ENCODE measurements around the gene ATP2C2.

The ATP2C2 gene

DNA sequence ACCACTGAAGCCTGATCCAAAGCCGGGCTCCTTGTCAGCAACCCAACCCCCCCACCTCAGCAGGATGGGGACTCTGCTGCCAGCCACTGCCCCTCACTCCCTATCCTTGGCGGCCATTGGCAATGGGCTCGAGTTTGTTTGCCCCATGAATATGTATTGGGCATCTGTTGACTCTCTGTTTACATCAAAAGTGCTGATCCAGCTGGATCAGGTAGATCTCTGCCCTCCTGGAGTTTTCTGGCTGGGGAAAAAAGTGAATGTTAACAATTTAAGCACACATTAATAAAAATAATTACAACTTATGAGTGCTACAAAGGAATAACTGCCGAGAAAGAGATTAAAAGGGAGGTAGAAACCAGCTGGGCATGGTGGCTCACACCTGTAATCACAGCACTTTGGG, 62.5 kb downstream of the ATP2C2 start:
- Histone ChIP-seq H3K36me3 (ENCODE audit: insufficient read depth, low read length) (no peaks in the 10 kb centered on the region), H3K4me3 (ENCODE audit: low read depth, low read length, poor library complexity, severe bottlenecking) (no peak overlapping the region), H3K27ac (ENCODE audit: low read depth, low read length, poor library complexity, severe bottlenecking) (no peak overlapping the region), H3K27me3 (ENCODE audit: insufficient read depth, low read length) (peaks cover 3% of the 10 kb centered on the region; the same call in 1 of the 2 replicates), H3F3A (ENCODE audit: insufficient read depth, low read length) (no peaks in the 10 kb centered on the region), H3K9me3 (ENCODE audit: low read length) (no peaks in the 10 kb centered on the region), H3K79me2 (ENCODE audit: insufficient read depth, low read length) (no peaks in the 10 kb centered on the region), H2AFZ (ENCODE audit: low read length) (no peak overlapping the region), H4K20me1 (ENCODE audit: insufficient read depth, low read length) (no peaks in the 10 kb centered on the region), H3K9me2 (ENCODE audit: low read depth, low read length) (no peaks in the 10 kb centered on the region), H3K4me1 (ENCODE audit: insufficient read depth, low read length, severe bottlenecking) (no peaks in the 10 kb centered on the region), H3K4me2 (ENCODE audit: low read length) (no peak overlapping the region), H3K9ac (ENCODE audit: low read length) (no peak overlapping the region)
- TF ChIP-seq EZH2 (IDR thresholded peaks at IDR 0.05; ENCODE audit: borderline replicate concordance, low read length), result no peak
- TF ChIP-seq, protein P1, sequence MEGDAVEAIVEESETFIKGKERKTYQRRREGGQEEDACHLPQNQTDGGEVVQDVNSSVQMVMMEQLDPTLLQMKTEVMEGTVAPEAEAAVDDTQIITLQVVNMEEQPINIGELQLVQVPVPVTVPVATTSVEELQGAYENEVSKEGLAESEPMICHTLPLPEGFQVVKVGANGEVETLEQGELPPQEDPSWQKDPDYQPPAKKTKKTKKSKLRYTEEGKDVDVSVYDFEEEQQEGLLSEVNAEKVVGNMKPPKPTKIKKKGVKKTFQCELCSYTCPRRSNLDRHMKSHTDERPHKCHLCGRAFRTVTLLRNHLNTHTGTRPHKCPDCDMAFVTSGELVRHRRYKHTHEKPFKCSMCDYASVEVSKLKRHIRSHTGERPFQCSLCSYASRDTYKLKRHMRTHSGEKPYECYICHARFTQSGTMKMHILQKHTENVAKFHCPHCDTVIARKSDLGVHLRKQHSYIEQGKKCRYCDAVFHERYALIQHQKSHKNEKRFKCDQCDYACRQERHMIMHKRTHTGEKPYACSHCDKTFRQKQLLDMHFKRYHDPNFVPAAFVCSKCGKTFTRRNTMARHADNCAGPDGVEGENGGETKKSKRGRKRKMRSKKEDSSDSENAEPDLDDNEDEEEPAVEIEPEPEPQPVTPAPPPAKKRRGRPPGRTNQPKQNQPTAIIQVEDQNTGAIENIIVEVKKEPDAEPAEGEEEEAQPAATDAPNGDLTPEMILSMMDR (IDR thresholded peaks at IDR 0.05; ENCODE audit: low read length), result no peak

DNA sequence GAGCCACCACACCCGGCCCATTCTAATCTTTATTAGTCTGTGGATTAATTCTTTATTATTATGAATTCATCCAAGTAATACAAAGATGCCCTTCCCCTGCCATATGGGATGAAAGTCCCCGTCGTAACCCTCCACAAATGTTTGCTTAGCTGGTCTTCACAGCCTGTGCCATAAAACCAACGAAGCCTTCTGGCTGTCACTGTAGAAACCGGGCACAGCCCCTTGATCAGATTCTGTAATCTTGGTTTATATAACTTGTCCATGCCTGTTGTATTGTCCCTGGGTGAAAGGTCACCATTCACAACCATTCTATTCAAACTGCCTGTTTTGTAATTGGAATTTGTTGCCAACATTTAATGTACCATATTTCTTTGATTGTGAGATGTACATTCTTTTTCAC, 66.5 kb downstream of the ATP2C2 start:
- Histone ChIP-seq H3K9me2 (ENCODE audit: low read depth, low read length) (no peaks in the 10 kb centered on the region), H3K4me1 (ENCODE audit: insufficient read depth, low read length, severe bottlenecking) (no peaks in the 10 kb centered on the region), H3K4me3 (ENCODE audit: low read depth, low read length, poor library complexity, severe bottlenecking) (no peak overlapping the region), H3K4me2 (ENCODE audit: low read length) (no peak overlapping the region), H3K36me3 (ENCODE audit: insufficient read depth, low read length) (no peaks in the 10 kb centered on the region), H3K9me3 (ENCODE audit: low read length) (no peaks in the 10 kb centered on the region), H4K20me1 (ENCODE audit: insufficient read depth, low read length) (no peaks in the 10 kb centered on the region), H3F3A (ENCODE audit: insufficient read depth, low read length) (no peaks in the 10 kb centered on the region), H3K9ac (ENCODE audit: low read length) (no peak overlapping the region), H3K27me3 (ENCODE audit: insufficient read depth, low read length) (no peaks in the 10 kb centered on the region), H3K27ac (ENCODE audit: low read depth, low read length, poor library complexity, severe bottlenecking) (no peak overlapping the region), H2AFZ (ENCODE audit: low read length) (no peak overlapping the region), H3K79me2 (ENCODE audit: insufficient read depth, low read length) (no peaks in the 10 kb centered on the region)
- TF ChIP-seq EZH2 (IDR thresholded peaks at IDR 0.05; ENCODE audit: borderline replicate concordance, low read length), result no peak
- TF ChIP-seq, protein P1 (IDR thresholded peaks at IDR 0.05; ENCODE audit: low read length), result no peak

DNA sequence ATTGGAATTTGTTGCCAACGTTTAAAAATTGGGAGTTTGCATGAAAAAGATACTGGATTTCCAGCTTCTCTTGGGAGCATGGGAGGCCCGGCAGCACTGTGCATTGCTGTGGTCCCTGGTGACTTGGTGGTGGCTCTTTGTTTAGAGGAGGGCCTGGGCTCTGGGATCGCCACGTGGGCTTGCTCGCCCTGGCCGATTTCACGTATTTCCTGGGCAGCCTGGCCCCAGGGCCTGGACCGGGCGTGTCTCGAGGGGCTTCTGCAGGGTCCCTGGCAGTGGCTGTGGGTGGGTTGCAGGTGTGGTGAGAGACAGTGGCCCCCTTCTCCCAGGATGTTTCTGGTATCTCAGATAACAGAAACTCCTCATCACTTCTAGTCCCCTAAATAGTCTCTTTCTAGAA, 67.9 kb downstream of the ATP2C2 start:
- no peaks in the 10 kb centered on the region for H3F3A ChIP-seq (ENCODE audit: insufficient read depth, low read length)
- no peaks in the 10 kb centered on the region for H3K36me3 ChIP-seq (ENCODE audit: insufficient read depth, low read length)
- no peak overlapping the region for H3K4me2 ChIP-seq (ENCODE audit: low read length)
- H3K9ac ChIP-seq (ENCODE audit: low read length), result no peak overlapping the region
- H3K9me3 ChIP-seq (ENCODE audit: low read length), result no peaks in the 10 kb centered on the region
- H3K79me2 ChIP-seq (ENCODE audit: insufficient read depth, low read length), result no peaks in the 10 kb centered on the region
- H3K27me3 ChIP-seq (ENCODE audit: insufficient read depth, low read length), result no peaks in the 10 kb centered on the region
- H3K4me1 ChIP-seq (ENCODE audit: insufficient read depth, low read length, severe bottlenecking), result no peaks in the 10 kb centered on the region
- H3K9me2 ChIP-seq (ENCODE audit: low read depth, low read length), result no peaks in the 10 kb centered on the region
- no peak overlapping the region for H3K27ac ChIP-seq (ENCODE audit: low read depth, low read length, poor library complexity, severe bottlenecking)
- no peak overlapping the region for H2AFZ ChIP-seq (ENCODE audit: low read length)
- H3K4me3 ChIP-seq (ENCODE audit: low read depth, low read length, poor library complexity, severe bottlenecking), result no peak overlapping the region
- no peaks in the 10 kb centered on the region for H4K20me1 ChIP-seq (ENCODE audit: insufficient read depth, low read length)
- TF ChIP-seq EZH2 (IDR thresholded peaks at IDR 0.05; ENCODE audit: borderline replicate concordance, low read length), result no peak
- TF ChIP-seq, protein P1 (IDR thresholded peaks at IDR 0.05; ENCODE audit: low read length), result no peak

Data from OCI-LY1 (cell line).